Measurements from ENCODE around the gene MSANTD1.

The MSANTD1 gene

GRCh38 chr4:3238721-3239120, 10.2 kb upstream of the MSANTD1 start:
- H3K9me3 ChIP-seq (ENCODE audit: low read depth, low read length): no peaks in the 10 kb centered on the region
- H3K36me3 ChIP-seq (ENCODE audit: insufficient read depth, low read length): peaks cover 5% of the 10 kb centered on the region; the same call in 1 of the 2 replicates
- no peak overlapping the region for H3K27ac ChIP-seq
- no peak for TF ChIP-seq POLR2AphosphoS5 (IDR thresholded peaks at IDR 0.05; ENCODE audit: borderline replicate concordance, low read depth, low read length)
- TF ChIP-seq FOXP2 (optimal IDR thresholded peaks at IDR 0.05; ENCODE audit: control extremely low read depth, extremely low read length, insufficient read depth): no peak
- no peak for TF ChIP-seq EZH2 (IDR thresholded peaks at IDR 0.05)
- no peak overlapping the region for H3K9ac ChIP-seq (ENCODE audit: insufficient read length)
- DNase-seq (ENCODE audit: low read depth, low spot score): no peak
- H3K4me3 ChIP-seq: no peak overlapping the region

GRCh38 chr4:3239303-3239702, 9.7 kb upstream of the MSANTD1 start:
- Histone ChIP-seq H3K9ac (ENCODE audit: insufficient read length) (no peak overlapping the region), H3K27ac (no peak overlapping the region), H3K4me3 (no peak overlapping the region), H3K36me3 (ENCODE audit: insufficient read depth, low read length) (peaks cover 5% of the 10 kb centered on the region; the same call in 1 of the 2 replicates), H3K9me3 (ENCODE audit: low read depth, low read length) (no peaks in the 10 kb centered on the region)
- TF ChIP-seq POLR2AphosphoS5 (IDR thresholded peaks at IDR 0.05; ENCODE audit: borderline replicate concordance, low read depth, low read length): no peak
- no peak for TF ChIP-seq EZH2 (IDR thresholded peaks at IDR 0.05)
- TF ChIP-seq FOXP2 (optimal IDR thresholded peaks at IDR 0.05; ENCODE audit: control extremely low read depth, extremely low read length, insufficient read depth): no peak
- no peak for DNase-seq (ENCODE audit: low read depth, low spot score)

- H3K4me3 ChIP-seq: no peak overlapping the region
- no peaks in the 10 kb centered on the region for H3K9me3 ChIP-seq (ENCODE audit: low read depth, low read length)
- no peak overlapping the region for H3K27ac ChIP-seq
- no peak overlapping the region for H3K9ac ChIP-seq (ENCODE audit: insufficient read length)
- no peak for TF ChIP-seq EZH2 (IDR thresholded peaks at IDR 0.05)
- no peak for TF ChIP-seq FOXP2 (optimal IDR thresholded peaks at IDR 0.05; ENCODE audit: control extremely low read depth, extremely low read length, insufficient read depth)
- no peak for TF ChIP-seq POLR2AphosphoS5 (IDR thresholded peaks at IDR 0.05; ENCODE audit: borderline replicate concordance, low read depth, low read length)
- DNase-seq (ENCODE audit: low read depth, low spot score): no peak
- H3K36me3 ChIP-seq (ENCODE audit: insufficient read depth, low read length): peaks cover 4% of the 10 kb centered on the region; the same call in 1 of the 2 replicates
These were observed 8.7 kb upstream of the MSANTD1 start for GRCh38 chr4:3239998-3240920.

GRCh38 chr4:3240936-3241522, 7.9 kb upstream of the MSANTD1 start:
- Histone ChIP-seq H3K9ac (ENCODE audit: insufficient read length) (no peak overlapping the region), H3K9me3 (ENCODE audit: low read depth, low read length) (no peaks in the 10 kb centered on the region), H3K4me3 (no peak overlapping the region), H3K27ac (no peak overlapping the region), H3K36me3 (ENCODE audit: insufficient read depth, low read length) (no peaks in the 10 kb centered on the region; the same call in 1 of the 2 replicates)
- no peak for DNase-seq (ENCODE audit: low read depth, low spot score)
- no peak for TF ChIP-seq FOXP2 (optimal IDR thresholded peaks at IDR 0.05; ENCODE audit: control extremely low read depth, extremely low read length, insufficient read depth)
- TF ChIP-seq EZH2 (IDR thresholded peaks at IDR 0.05): no peak
- TF ChIP-seq POLR2AphosphoS5 (IDR thresholded peaks at IDR 0.05; ENCODE audit: borderline replicate concordance, low read depth, low read length): no peak

DNA sequence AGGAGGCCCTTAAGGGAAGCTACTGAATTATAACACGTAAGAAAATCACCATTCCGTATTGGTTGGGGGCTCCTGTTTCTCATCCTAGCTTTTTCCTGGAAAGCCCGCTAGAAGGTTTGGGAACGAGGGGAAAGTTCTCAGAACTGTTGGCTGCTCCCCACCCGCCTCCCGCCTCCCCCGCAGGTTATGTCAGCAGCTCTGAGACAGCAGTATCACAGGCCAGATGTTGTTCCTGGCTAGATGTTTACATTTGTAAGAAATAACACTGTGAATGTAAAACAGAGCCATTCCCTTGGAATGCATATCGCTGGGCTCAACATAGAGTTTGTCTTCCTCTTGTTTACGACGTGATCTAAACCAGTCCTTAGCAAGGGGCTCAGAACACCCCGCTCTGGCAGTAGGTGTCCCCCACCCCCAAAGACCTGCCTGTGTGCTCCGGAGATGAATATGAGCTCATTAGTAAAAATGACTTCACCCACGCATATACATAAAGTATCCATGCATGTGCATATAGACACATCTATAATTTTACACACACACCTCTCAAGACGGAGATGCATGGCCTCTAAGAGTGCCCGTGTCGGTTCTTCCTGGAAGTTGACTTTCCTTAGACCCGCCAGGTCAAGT, 6.9 kb upstream of the MSANTD1 start:
- no peak overlapping the region for H3K4me3 ChIP-seq
- no peak overlapping the region for H3K27ac ChIP-seq
- DNase-seq (ENCODE audit: low read depth, low spot score): no peak
- H3K9ac ChIP-seq (ENCODE audit: insufficient read length): no peak overlapping the region
- TF ChIP-seq EZH2 (IDR thresholded peaks at IDR 0.05) (no peak), FOXP2 (optimal IDR thresholded peaks at IDR 0.05; ENCODE audit: control extremely low read depth, extremely low read length, insufficient read depth) (no peak), POLR2AphosphoS5 (IDR thresholded peaks at IDR 0.05; ENCODE audit: borderline replicate concordance, low read depth, low read length) (no peak)
- no peaks in the 10 kb centered on the region for H3K9me3 ChIP-seq (ENCODE audit: low read depth, low read length)
- H3K36me3 ChIP-seq (ENCODE audit: insufficient read depth, low read length): no peaks in the 10 kb centered on the region; the same call in 1 of the 2 replicates

DNA sequence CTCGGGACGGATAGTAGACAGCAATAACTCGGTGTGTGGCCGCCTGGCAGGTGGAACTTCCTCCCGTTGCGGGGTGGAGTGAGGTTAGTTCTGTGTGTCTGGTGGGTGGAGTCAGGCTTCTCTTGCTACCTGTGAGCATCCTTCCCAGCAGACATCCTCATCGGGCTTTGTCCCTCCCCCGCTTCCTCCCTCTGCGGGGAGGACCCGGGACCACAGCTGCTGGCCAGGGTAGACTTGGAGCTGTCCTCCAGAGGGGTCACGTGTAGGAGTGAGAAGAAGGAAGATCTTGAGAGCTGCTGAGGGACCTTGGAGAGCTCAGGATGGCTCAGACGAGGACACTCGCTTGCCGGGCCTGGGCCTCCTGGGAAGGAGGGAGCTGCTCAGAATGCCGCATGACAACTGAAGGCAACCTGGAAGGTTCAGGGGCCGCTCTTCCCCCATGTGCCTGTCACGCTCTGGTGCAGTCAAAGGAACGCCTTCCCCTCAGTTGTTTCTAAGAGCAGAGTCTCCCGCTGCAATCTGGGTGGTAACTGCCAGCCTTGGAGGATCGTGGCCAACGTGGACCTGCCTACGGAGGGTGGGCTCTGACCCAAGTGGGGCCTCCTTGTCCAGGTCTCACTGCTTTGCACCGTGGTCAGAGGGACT, 5.7 kb upstream of the MSANTD1 start:
- Histone ChIP-seq H3K9me3 (ENCODE audit: low read depth, low read length) (no peaks in the 10 kb centered on the region), H3K9ac (ENCODE audit: insufficient read length) (no peak overlapping the region), H3K27ac (no peak overlapping the region), H3K4me3 (no peak overlapping the region), H3K36me3 (ENCODE audit: insufficient read depth, low read length) (no peaks in the 10 kb centered on the region; the same call in 1 of the 2 replicates)
- TF ChIP-seq EZH2 (IDR thresholded peaks at IDR 0.05) (no peak), POLR2AphosphoS5 (IDR thresholded peaks at IDR 0.05; ENCODE audit: borderline replicate concordance, low read depth, low read length) (no peak), FOXP2 (optimal IDR thresholded peaks at IDR 0.05; ENCODE audit: control extremely low read depth, extremely low read length, insufficient read depth) (no peak)
- no peak for DNase-seq (ENCODE audit: low read depth, low spot score)

DNA sequence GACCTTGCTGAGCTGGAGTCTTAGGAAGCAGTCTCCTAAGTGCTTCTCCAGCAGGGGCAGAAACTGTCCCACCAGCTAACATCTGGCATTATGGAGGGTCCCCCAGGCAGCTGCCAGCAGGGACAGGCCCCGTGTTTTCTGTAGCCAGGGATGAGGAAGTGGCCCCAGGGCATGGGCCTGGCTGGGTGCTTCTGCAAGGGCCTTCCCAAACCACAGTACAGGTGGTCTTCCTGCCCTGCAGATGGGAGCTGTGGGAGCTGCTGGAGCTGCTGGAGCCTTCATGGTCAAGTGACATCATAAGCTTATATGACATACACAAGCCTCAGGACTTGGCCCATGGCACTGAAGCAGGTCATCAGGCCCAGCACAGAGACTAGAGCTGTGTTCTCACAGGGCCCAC, 5.0 kb upstream of the MSANTD1 start:
- TF ChIP-seq EZH2 (IDR thresholded peaks at IDR 0.05): no peak
- TF ChIP-seq FOXP2 (optimal IDR thresholded peaks at IDR 0.05; ENCODE audit: control extremely low read depth, extremely low read length, insufficient read depth): no peak
- no peak for TF ChIP-seq POLR2AphosphoS5 (IDR thresholded peaks at IDR 0.05; ENCODE audit: borderline replicate concordance, low read depth, low read length)
- no peak for DNase-seq (ENCODE audit: low read depth, low spot score)
- H3K27ac ChIP-seq: no peak overlapping the region
- H3K9me3 ChIP-seq (ENCODE audit: low read depth, low read length): no peaks in the 10 kb centered on the region
- H3K36me3 ChIP-seq (ENCODE audit: insufficient read depth, low read length): no peaks in the 10 kb centered on the region; the same call in 1 of the 2 replicates
- no peak overlapping the region for H3K4me3 ChIP-seq
- no peak overlapping the region for H3K9ac ChIP-seq (ENCODE audit: insufficient read length)
